SK-N-MC (cell line): ENCODE results near the gene SYN1.

Source experiments
- DNase-seq: peaks from one replicate; pipeline ENCODE4 v3.0.0-alpha.2; 2011; ENCODE audit warnings: low read depth, low spot score
- H3K27ac ChIP-seq: fragments of 200-600 bp; sonication (generic); 2 replicates; pipeline ENCODE4 v1.5.1; 2016; ENCODE audit warnings: mixed run types
- H3K36me3 ChIP-seq: fragments of 200-600 bp; sonication (generic); 2 replicates; pipeline ENCODE4 v1.6.1; 2017; ENCODE audit warnings: antibody characterized with exemption, low read length, mixed read lengths; ENCODE audit not compliant: insufficient read depth
- H3K4me3 ChIP-seq: fragments of 200-600 bp; sonication (generic); 2 replicates; pipeline ENCODE4 v1.5.1; 2016
- H3K9ac ChIP-seq: fragments of 200-600 bp; sonication (generic); 2 replicates; pipeline ENCODE4 v1.8.0; 2017; ENCODE audit warnings: mixed run types, mixed read lengths; ENCODE audit not compliant: insufficient read length
- H3K9me3 ChIP-seq: fragments of 200-600 bp; sonication (generic); 2 replicates; pipeline ENCODE4 v1.6.1; 2017; ENCODE audit warnings: low read depth, mild to moderate bottlenecking, antibody characterized with exemption, low read length, moderate library complexity, mixed read lengths
- EZH2 ChIP-seq: fragments of 200-600 bp; sonication (generic); IDR thresholded peaks from one replicate; pipeline ENCODE4 v1.6.1; 2017; ENCODE audit warnings: antibody characterized with exemption
- FOXP2 ChIP-seq: optimal IDR thresholded peaks from 2 replicates; pipeline ENCODE3; 2011; ENCODE audit warnings: mild to moderate bottlenecking, moderate library complexity; ENCODE audit not compliant: insufficient read depth; ENCODE audit errors: extremely low read length, control extremely low read depth
- POLR2AphosphoS5 ChIP-seq: IDR thresholded peaks from 2 replicates; pipeline ENCODE4 v1.6.1; 2012; ENCODE audit warnings: mild to moderate bottlenecking, low read depth, low read length, borderline replicate concordance

Gene SYN1

GRCh38 chrX:47529548-47529947, 90.1 kb downstream of the SYN1 start:
- Histone ChIP-seq H3K27ac (no peak overlapping the region), H3K9ac (no peak overlapping the region), H3K9me3 (no peaks in the 10 kb centered on the region), H3K36me3 (no peaks in the 10 kb centered on the region), H3K4me3 (no peak overlapping the region)
- no peak for DNase-seq
- no peak for TF ChIP-seq EZH2
- no peak for TF ChIP-seq FOXP2
- no peak for TF ChIP-seq POLR2AphosphoS5

GRCh38 chrX:47523713-47524166, 95.9 kb downstream of the SYN1 start:
- no peak overlapping the region for H3K4me3 ChIP-seq
- no peak overlapping the region for H3K27ac ChIP-seq
- TF ChIP-seq EZH2, result no peak
- no peak for TF ChIP-seq POLR2AphosphoS5
- no peak for TF ChIP-seq FOXP2
- no peaks in the 10 kb centered on the region for H3K36me3 ChIP-seq
- DNase-seq, result no peak
- no peaks in the 10 kb centered on the region for H3K9me3 ChIP-seq
- H3K9ac ChIP-seq, result no peak overlapping the region

DNA sequence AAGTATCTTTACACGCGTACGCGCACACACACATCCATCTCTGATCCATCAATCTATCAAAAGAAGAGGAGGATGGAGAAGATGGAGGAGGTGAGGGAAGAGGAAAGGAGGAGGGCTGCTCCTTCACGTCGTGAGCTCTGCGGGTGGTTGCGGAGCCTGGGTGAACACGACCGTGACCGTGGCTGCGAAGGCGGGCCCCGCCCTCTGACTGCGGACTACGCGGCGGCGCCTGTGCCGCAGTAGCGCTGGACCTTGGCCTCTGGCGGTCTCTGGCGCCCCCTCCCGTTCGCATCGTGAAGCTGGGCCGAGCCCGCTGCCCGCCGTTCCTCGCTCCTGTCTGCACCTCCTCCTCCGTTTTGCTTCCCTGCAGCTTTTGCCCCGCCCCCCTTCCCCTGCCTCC, 96.4 kb downstream of the SYN1 start:
- Histone ChIP-seq H3K9me3 (no peaks in the 10 kb centered on the region), H3K36me3 (no peaks in the 10 kb centered on the region), H3K27ac (no peak overlapping the region), H3K4me3 (no peak overlapping the region), H3K9ac (no peak overlapping the region)
- DNase-seq, result no peak
- TF ChIP-seq FOXP2, result no peak
- TF ChIP-seq POLR2AphosphoS5, result no peak
- no peak for TF ChIP-seq EZH2
